GM18511 (cell line): Measurements from ENCODE around the gene FOXL3.

Experiments used
- ATAC-seq: cut with Tn5 transposase; IDR thresholded peaks from one replicate; pipeline ENCODE4 v1.9.1; 2021; ENCODE audit warnings: mild to moderate bottlenecking, moderate library complexity; ENCODE audit not compliant: unreplicated experiment

Gene FOXL3

GRCh38 chr7:300546-301290 is 10.7 kb downstream of the FOXL3 start:
- ATAC-seq: no peak

GRCh38 chr7:301291-302053 is 11.5 kb downstream of the FOXL3 start:
- no peak for ATAC-seq

GRCh38 chr7:302054-302992 is 12.4 kb downstream of the FOXL3 start:
- no peak for ATAC-seq

GRCh38 chr7:303425-303824 is 13.5 kb downstream of the FOXL3 start:
- ATAC-seq: no peak

GRCh38 chr7:303884-304573 is 14.1 kb downstream of the FOXL3 start:
- ATAC-seq: no peak

- no peak for ATAC-seq
Observed at GRCh38 chr7:304574-305409, 14.8 kb downstream of the FOXL3 start.

- no peak for ATAC-seq
Observed at GRCh38 chr7:305410-306151, 15.6 kb downstream of the FOXL3 start.

- ATAC-seq: no peak
Observed at GRCh38 chr7:307970-308369, 18.0 kb downstream of the FOXL3 start.

- no peak for ATAC-seq
Observed at GRCh38 chr7:309586-310228, 19.7 kb downstream of the FOXL3 start.

GRCh38 chr7:311131-311680 is 21.2 kb downstream of the FOXL3 start:
- no peak for ATAC-seq

GRCh38 chr7:311796-312195 is 21.8 kb downstream of the FOXL3 start:
- ATAC-seq: no peak

GRCh38 chr7:312424-312823 is 22.5 kb downstream of the FOXL3 start:
- no peak for ATAC-seq

- no peak for ATAC-seq
Observed at GRCh38 chr7:314853-315252, 24.9 kb downstream of the FOXL3 start.

GRCh38 chr7:315516-316265 is 25.7 kb downstream of the FOXL3 start:
- ATAC-seq: no peak

- ATAC-seq: no peak
Observed at GRCh38 chr7:317643-318405, 27.9 kb downstream of the FOXL3 start.

GRCh38 chr7:318476-318875 is 28.5 kb downstream of the FOXL3 start:
- no peak for ATAC-seq
